IMR-90 (cell line): Measurements from ENCODE around the gene OR4K2. TPM values are rescaled to one million over a fixed set of nuclear protein-coding genes. Genes with fewer than 3 reads are reported as not detected.

Experiments
- ATAC-seq: fragments of 200-7000 bp; cut with Tn5 transposase; 2 replicates; pipeline ENCODE4 v1.9.1; 2020; ENCODE audit warnings: low read depth, mild to moderate bottlenecking, moderate library complexity
- Bru-seq: library from RNA; stranded (reverse); fragments of 400-500 nt; gene quantifications from one replicate; lab custom pipeline; 2021; lab: Mats Ljungman, UMichigan
- BruChase-seq, 2 experiments: library from RNA; stranded (reverse); fragments of 400-500 nt; gene quantifications; one replicate each; lab custom pipeline; 2021; lab: Mats Ljungman, UMichigan
- BruUV-seq: library from RNA; stranded (reverse); fragments of 400-500 nt; replicated peaks from 2 replicates; lab custom pipeline; 2021; lab: Mats Ljungman, UMichigan
- CTCF ChIA-PET: fragments of 300-600 bp; formaldehyde crosslinking; extraction: SDS; loops from one replicate; lab custom pipeline; 2021; ENCODE audit warnings: antibody characterized with exemption; lab: Yijun Ruan, JAX
- POLR2A ChIA-PET: fragments of 300-600 bp; sonication (Branson Sonifier 250); formaldehyde crosslinking; loops from one replicate; lab custom pipeline; 2022; ENCODE audit warnings: antibody characterized with exemption; ENCODE audit not compliant: unreplicated experiment; lab: Charles Lee
- DNase-seq: peaks from one replicate; pipeline ENCODE4 v3.0.0; 2013
- H2AFZ ChIP-seq: replicated peaks from 2 replicates; pipeline ENCODE3; 2013; ENCODE audit warnings: low read length, mild to moderate bottlenecking; ENCODE audit not compliant: poor library complexity
- H2AK5ac ChIP-seq: 2 replicates; pipeline ENCODE4 v1.6.1; 2013; ENCODE audit warnings: low read depth, low read length, inconsistent platforms
- H2AK9ac ChIP-seq: replicated peaks from 2 replicates; pipeline ENCODE3; 2013; ENCODE audit warnings: mild to moderate bottlenecking, low read depth, low read length, moderate library complexity; ENCODE audit not compliant: poor library complexity
- H2BK120ac ChIP-seq: 2 replicates; pipeline ENCODE4 v1.6.1; 2013; ENCODE audit warnings: low read depth, low read length, inconsistent platforms
- H2BK15ac ChIP-seq: 3 replicates; pipeline ENCODE4 v1.6.1; 2013; ENCODE audit warnings: low read depth, low read length, inconsistent platforms
- H2BK20ac ChIP-seq: 2 replicates; pipeline ENCODE4 v1.6.1; 2013; ENCODE audit warnings: low read depth, mild to moderate bottlenecking, inconsistent platforms, low read length, moderate library complexity
- H2BK5ac ChIP-seq: 2 replicates; pipeline ENCODE4 v1.6.1; 2013; ENCODE audit warnings: mild to moderate bottlenecking, low read depth, low read length, inconsistent platforms; ENCODE audit not compliant: poor library complexity, severe bottlenecking
- H3K14ac ChIP-seq: replicated peaks from 2 replicates; pipeline ENCODE4 v1.6.1; 2013; ENCODE audit warnings: low read depth, low read length, inconsistent platforms
- H3K18ac ChIP-seq: 2 replicates; pipeline ENCODE4 v1.6.1; 2013; ENCODE audit warnings: low read depth, low read length, control low read depth
- H3K23ac ChIP-seq: 2 replicates; pipeline ENCODE4 v1.6.1; 2013; ENCODE audit warnings: low read depth, low read length, inconsistent platforms
- H3K27ac ChIP-seq: 2 replicates; pipeline ENCODE4 v1.5.1; 2013; ENCODE audit warnings: mild to moderate bottlenecking, control low read depth, low read length; ENCODE audit not compliant: insufficient read depth
- H3K27me3 ChIP-seq: 2 replicates; pipeline ENCODE4 v1.6.1; 2013; ENCODE audit warnings: low read length; ENCODE audit not compliant: control insufficient read depth, insufficient read depth
- H3K36me3 ChIP-seq: 2 replicates; pipeline ENCODE4 v1.6.1; 2013; ENCODE audit warnings: low read length, mixed read lengths; ENCODE audit not compliant: control insufficient read depth, insufficient read depth
- H3K4ac ChIP-seq: 2 replicates; pipeline ENCODE4 v1.6.1; 2013; ENCODE audit warnings: low read depth, low read length, inconsistent platforms
- H3K4me1 ChIP-seq: 2 replicates; pipeline ENCODE4 v1.6.1; 2013; ENCODE audit warnings: low read length, mixed read lengths; ENCODE audit not compliant: control insufficient read depth, insufficient read depth
- H3K4me2 ChIP-seq: 2 replicates; pipeline ENCODE4 v1.6.1; 2013; ENCODE audit warnings: low read depth, mild to moderate bottlenecking, control low read depth, low read length, moderate library complexity
- H3K4me3 ChIP-seq: 2 replicates; pipeline ENCODE4 v1.5.1; 2013; ENCODE audit warnings: low read depth, mild to moderate bottlenecking, control low read depth, low read length, moderate library complexity; ENCODE audit not compliant: insufficient read depth
- H3K56ac ChIP-seq: 2 replicates; pipeline ENCODE4 v1.6.1; 2013; ENCODE audit warnings: low read length, inconsistent platforms; ENCODE audit not compliant: insufficient read depth; ENCODE audit errors: extremely low read depth
- H3K79me1 ChIP-seq, 2 experiments: 2 replicates each; pipeline ENCODE4 v1.6.1; 2013; ENCODE audit warnings: low read length in 2 of 2, inconsistent platforms in 1 of 2, low read depth in 1 of 2
- H3K9ac ChIP-seq: 2 replicates; pipeline ENCODE4 v1.6.1; 2013; ENCODE audit warnings: low read depth, low read length, control low read depth
- H3K9me1 ChIP-seq: 2 replicates; pipeline ENCODE4 v1.6.1; 2013; ENCODE audit warnings: low read length, inconsistent platforms; ENCODE audit not compliant: insufficient read depth
- H3K9me3 ChIP-seq: 2 replicates; pipeline ENCODE4 v1.6.1; 2013; ENCODE audit warnings: low read length; ENCODE audit not compliant: control insufficient read depth, insufficient read depth
- H4K20me1 ChIP-seq: 2 replicates; pipeline ENCODE4 v1.6.1; 2013; ENCODE audit warnings: low read length, inconsistent platforms; ENCODE audit not compliant: insufficient read depth
- H4K5ac ChIP-seq: 2 replicates; pipeline ENCODE4 v1.6.1; 2013; ENCODE audit warnings: mild to moderate bottlenecking, low read depth, low read length, control low read depth
- H4K8ac ChIP-seq, 2 experiments: 2 replicates each; pipeline ENCODE4 v1.6.1; 2013; ENCODE audit warnings: low read depth in 2 of 2, low read length in 2 of 2, control low read depth in 1 of 2, inconsistent platforms in 1 of 2
- H4K91ac ChIP-seq: 2 replicates; pipeline ENCODE4 v1.6.1; 2013; ENCODE audit warnings: low read depth, low read length, inconsistent platforms; ENCODE audit not compliant: insufficient read depth
- CEBPB ChIP-seq: IDR thresholded peaks from 2 replicates; pipeline ENCODE4 v1.6.1; 2012; ENCODE audit warnings: low read depth, low read length, improper control_type of control experiment
- MAZ ChIP-seq: IDR thresholded peaks from 2 replicates; pipeline ENCODE4 v1.6.1; 2012; ENCODE audit warnings: low read depth, mild to moderate bottlenecking, low read length, improper control_type of control experiment, moderate library complexity, borderline replicate concordance
- NFE2L2 ChIP-seq: fragments of 150-350 bp; IDR thresholded peaks from 2 replicates; pipeline ENCODE4 v1.6.1; 2016; ENCODE audit warnings: low read depth, mild to moderate bottlenecking, low read length
- SMC3 ChIP-seq: fragments of 150-350 bp; IDR thresholded peaks from 2 replicates; pipeline ENCODE4 v1.6.1; 2016; ENCODE audit warnings: low read depth, mild to moderate bottlenecking, antibody characterized with exemption, low read length, moderate library complexity
- WGBS, 2 experiments: methylation state at CpG; one replicate each; pipeline versions ENCODE4 v1.1.5 to v1.1.7; 2013; ENCODE audit warnings: missing lambda C conversion rate in 2 of 2; ENCODE audit not compliant: insufficient read length in 1 of 2; ENCODE audit errors: extremely low coverage in 2 of 2; 5-methylcytosine and 5-hydroxymethylcytosine counted together
- dilution Hi-C: fragments of 300-500 bp; cut with HindIII; formaldehyde crosslinking; loops from one replicate; pipeline ENCODE4 v1.14.3; 2018; ENCODE audit warnings: low sequenced_read_pairs; ENCODE audit not compliant: unreplicated experiment
- in situ Hi-C: fragments of 300-500 bp; cut with MboI; formaldehyde crosslinking; loops from 3 replicates; pipeline ENCODE4 v1.14.3; 2019; ENCODE audit warnings: low sequenced_read_pairs, inconsistent platforms, mixed read lengths
- intact Hi-C: fragments of 100-400 bp; cut with micrococcal nuclease; formaldehyde crosslinking; loops from 2 replicates; pipeline ENCODE4 v1.10.0; 2022
- long read RNA-seq: library from polyadenylated mRNA; unstranded; transcript quantifications from one replicate; pipeline ENCODE4 v2.0.0, GENCODE V29; 2021; ENCODE audit not compliant: unreplicated experiment
- polyA plus RNA-seq, 3 experiments: library from polyadenylated mRNA; depleted of rRNA; stranded (reverse); fragments of >200 nt; gene quantifications; 2 replicates each; pipeline ENCODE4 v1.2.3, GENCODE V29; 2012; ENCODE audit warnings: low replicate concordance in 1 of 3
- total RNA-seq: library from RNA; depleted of rRNA; stranded (reverse); fragments of >200 nt; gene quantifications from 2 replicates; pipeline ENCODE4 v1.2.3, GENCODE V29; 2012; rRNA removed
- TF ChIP-seq, protein P1 (sequence below): fragments of 150-350 bp; IDR thresholded peaks from 2 replicates; pipeline ENCODE4 v1.6.1; 2017; ENCODE audit warnings: mild to moderate bottlenecking, antibody characterized with exemption, low read length, low read depth
- TF ChIP-seq, protein P2 (sequence below): conservative IDR thresholded peaks from 2 replicates; pipeline ENCODE4 v1.5.1; 2012; ENCODE audit warnings: mild to moderate bottlenecking, low read depth, low read length, improper control_type of control experiment

Gene OR4K2, protein sequence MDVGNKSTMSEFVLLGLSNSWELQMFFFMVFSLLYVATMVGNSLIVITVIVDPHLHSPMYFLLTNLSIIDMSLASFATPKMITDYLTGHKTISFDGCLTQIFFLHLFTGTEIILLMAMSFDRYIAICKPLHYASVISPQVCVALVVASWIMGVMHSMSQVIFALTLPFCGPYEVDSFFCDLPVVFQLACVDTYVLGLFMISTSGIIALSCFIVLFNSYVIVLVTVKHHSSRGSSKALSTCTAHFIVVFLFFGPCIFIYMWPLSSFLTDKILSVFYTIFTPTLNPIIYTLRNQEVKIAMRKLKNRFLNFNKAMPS
- total RNA-seq (not detected in 2 replicates), polyA plus RNA-seq (2012; rRNA removed) (not detected in 2 replicates), Bru-seq, nascent RNA (not detected), BruChase-seq, experiment 1, labeled RNA remaining after a 6-hour chase (not detected), BruChase-seq, experiment 2, labeled RNA remaining after a 2-hour chase (not detected)
- not detected in 2 replicates for polyA plus RNA-seq (2012; cell fraction: cytosol; rRNA removed)
- polyA plus RNA-seq (2012; cell fraction: nucleus; rRNA removed; ENCODE audit: low replicate concordance), result not detected in 2 replicates
- long read RNA-seq, result 0 reads

DNA sequence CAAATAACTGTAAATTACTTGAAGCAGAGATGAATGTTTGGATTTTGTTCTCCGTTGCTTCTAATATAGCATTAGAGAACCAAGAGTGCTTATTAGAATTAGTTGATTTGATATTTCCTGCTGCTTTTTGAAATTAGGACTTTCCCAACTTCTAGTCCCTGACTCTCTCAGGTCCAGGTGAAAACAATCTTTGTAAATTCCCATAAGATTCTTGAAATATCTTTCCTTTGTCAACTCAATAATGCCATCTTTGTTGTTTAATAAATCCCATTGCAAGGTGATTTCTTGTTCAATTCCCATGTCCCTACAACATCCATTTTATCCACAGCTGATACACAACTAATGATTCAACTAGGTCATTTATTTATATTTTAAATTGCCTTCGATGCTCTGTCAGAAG lies at the start of gene OR4K2:
OR4K2 (plus strand) TSS at position 301 of the 400 bp plus-strand sequence. CDS start 1,126 bp downstream, outside the sequence.
- H3K14ac ChIP-seq, result no peak within 1 kb of the TSS
- H4K8ac ChIP-seq, result no peak within 1 kb of the TSS
- no peaks in the 10 kb centered on the region for H3K9me1 ChIP-seq
- in situ Hi-C loops, result no loop called here
- H2BK120ac ChIP-seq, result no peak within 1 kb of the TSS
- WGBS, 2 experiments, result no CpG with 5 or more reads among the region's 2 CpGs
- intact Hi-C loops, result no loop called here
- H3K9ac ChIP-seq, result no peak within 1 kb of the TSS
- H4K91ac ChIP-seq, result no peak within 1 kb of the TSS
- no peak within 1 kb of the TSS for H2BK5ac ChIP-seq
- no peaks in the 10 kb centered on the region for H3K36me3 ChIP-seq
- no peak within 1 kb of the TSS for H2AFZ ChIP-seq
- BruUV-seq, result no TSS peak
- H2AK5ac ChIP-seq, result no peak within 1 kb of the TSS
- no peak for DNase-seq
- no peak within 1 kb of the TSS for H3K4me2 ChIP-seq
- H3K27ac ChIP-seq, result no peak within 1 kb of the TSS
- H3K79me1 ChIP-seq, result no peaks in the 10 kb centered on the region
- H3K4me1 ChIP-seq, result no peaks in the 10 kb centered on the region
- no peak within 1 kb of the TSS for H3K4ac ChIP-seq
- dilution Hi-C loops, result no loop called here
- no peak within 1 kb of the TSS for H3K23ac ChIP-seq
- no peak within 1 kb of the TSS for H2BK20ac ChIP-seq
- no peaks in the 10 kb centered on the region for H3K27me3 ChIP-seq
- H3K4me3 ChIP-seq, result no peak within 1 kb of the TSS
- H4K20me1 ChIP-seq, result no peaks in the 10 kb centered on the region
- H3K9me3 ChIP-seq, result peaks cover 14% of the 10 kb centered on the region
- H3K18ac ChIP-seq, result no peak within 1 kb of the TSS
- ChIA-PET POLR2A (no interaction called here), CTCF (no interaction called here)
- H2BK15ac ChIP-seq, result no peak within 1 kb of the TSS
- H3K56ac ChIP-seq, result no peak within 1 kb of the TSS
- no peak within 1 kb of the TSS for H2AK9ac ChIP-seq
- ATAC-seq, result no peak
- H4K5ac ChIP-seq, result no peak within 1 kb of the TSS
- TF ChIP-seq CEBPB, result no peak
- TF ChIP-seq SMC3, result no peak
- TF ChIP-seq, protein P1, sequence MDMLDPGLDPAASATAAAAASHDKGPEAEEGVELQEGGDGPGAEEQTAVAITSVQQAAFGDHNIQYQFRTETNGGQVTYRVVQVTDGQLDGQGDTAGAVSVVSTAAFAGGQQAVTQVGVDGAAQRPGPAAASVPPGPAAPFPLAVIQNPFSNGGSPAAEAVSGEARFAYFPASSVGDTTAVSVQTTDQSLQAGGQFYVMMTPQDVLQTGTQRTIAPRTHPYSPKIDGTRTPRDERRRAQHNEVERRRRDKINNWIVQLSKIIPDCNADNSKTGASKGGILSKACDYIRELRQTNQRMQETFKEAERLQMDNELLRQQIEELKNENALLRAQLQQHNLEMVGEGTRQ, result no peak
- TF ChIP-seq MAZ, result no peak
- no peak for TF ChIP-seq NFE2L2
- TF ChIP-seq, protein P2, sequence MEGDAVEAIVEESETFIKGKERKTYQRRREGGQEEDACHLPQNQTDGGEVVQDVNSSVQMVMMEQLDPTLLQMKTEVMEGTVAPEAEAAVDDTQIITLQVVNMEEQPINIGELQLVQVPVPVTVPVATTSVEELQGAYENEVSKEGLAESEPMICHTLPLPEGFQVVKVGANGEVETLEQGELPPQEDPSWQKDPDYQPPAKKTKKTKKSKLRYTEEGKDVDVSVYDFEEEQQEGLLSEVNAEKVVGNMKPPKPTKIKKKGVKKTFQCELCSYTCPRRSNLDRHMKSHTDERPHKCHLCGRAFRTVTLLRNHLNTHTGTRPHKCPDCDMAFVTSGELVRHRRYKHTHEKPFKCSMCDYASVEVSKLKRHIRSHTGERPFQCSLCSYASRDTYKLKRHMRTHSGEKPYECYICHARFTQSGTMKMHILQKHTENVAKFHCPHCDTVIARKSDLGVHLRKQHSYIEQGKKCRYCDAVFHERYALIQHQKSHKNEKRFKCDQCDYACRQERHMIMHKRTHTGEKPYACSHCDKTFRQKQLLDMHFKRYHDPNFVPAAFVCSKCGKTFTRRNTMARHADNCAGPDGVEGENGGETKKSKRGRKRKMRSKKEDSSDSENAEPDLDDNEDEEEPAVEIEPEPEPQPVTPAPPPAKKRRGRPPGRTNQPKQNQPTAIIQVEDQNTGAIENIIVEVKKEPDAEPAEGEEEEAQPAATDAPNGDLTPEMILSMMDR, result no peak
